Fibroblast of villous mesenchyme (primary cell): ENCODE measurements around the gene STARD5. TPM values are rescaled to one million over a fixed set of nuclear protein-coding genes. Genes with fewer than 3 reads are reported as not detected.

Experiments
- DNase-seq: peaks from one replicate; pipeline ENCODE4 v3.0.0-alpha.2; 2010; ENCODE audit warnings: low read depth
- H3K4me3 ChIP-seq: 2 replicates; pipeline ENCODE4 v1.5.1; 2011; ENCODE audit warnings: low read depth, mild to moderate bottlenecking, low read length
- CTCF ChIP-seq: IDR thresholded peaks from 2 replicates; pipeline ENCODE4 v1.5.1; 2012; ENCODE audit warnings: low read depth, mild to moderate bottlenecking, low read length; ENCODE audit not compliant: insufficient read depth
- total RNA-seq: library from RNA; depleted of rRNA; stranded (reverse); fragments of >200 nt; gene quantifications from 2 replicates; pipeline ENCODE4 v1.2.3, GENCODE V29; 2012

STARD5 gene
- 9.3 and 14.7 TPM in 2 replicates for total RNA-seq

- no peak for TF ChIP-seq CTCF
- DNase-seq, result peak; percentile 98
- peak within 1 kb of the TSS; percentile 95 for H3K4me3 ChIP-seq
Observed at GRCh38 chr15:81323944-81324881, at the start of gene STARD5. STARD5 (minus strand) TSS chr15:81324141; CDS start chr15:81324099, 42 bp downstream.

GRCh38 chr15:81373176-81373575, 49.2 kb upstream of the STARD5 start:
- no peak for DNase-seq
- no peak for TF ChIP-seq CTCF
- H3K4me3 ChIP-seq, result no peak overlapping the region

GRCh38 chr15:81372575-81372974, 48.6 kb upstream of the STARD5 start:
- no peak for DNase-seq
- no peak overlapping the region for H3K4me3 ChIP-seq
- TF ChIP-seq CTCF, result no peak

GRCh38 chr15:81363718-81364500, 40.0 kb upstream of the STARD5 start:
- no peak for TF ChIP-seq CTCF
- DNase-seq, result no peak
- no peak overlapping the region for H3K4me3 ChIP-seq

- no peak for DNase-seq
- H3K4me3 ChIP-seq, result no peak overlapping the region
Observed at GRCh38 chr15:81363276-81363675, 39.3 kb upstream of the STARD5 start.

GRCh38 chr15:81362790-81363189, 38.8 kb upstream of the STARD5 start:
- no peak for TF ChIP-seq CTCF
- DNase-seq, result no peak
- H3K4me3 ChIP-seq, result no peak overlapping the region

More at GRCh38 chr15:81363276-81363675, 39.3 kb upstream of the STARD5 start:
- TF ChIP-seq CTCF, result no peak
